ENCODE measurements around the gene AK1. TPM values are rescaled to one million over a fixed set of nuclear protein-coding genes. Genes with fewer than 3 reads are reported as not detected.

Gene AK1
- total and polyA plus RNA-seq, 4 donors: 63.8 to 386 (median 113) TPM

- no peaks in the 10 kb centered on the region for H3K27me3 ChIP-seq (ENCODE audit: control insufficient read depth in 3 of 3, insufficient read depth in 3 of 3, low read length in 2 of 3)
- peaks cover 3 to 16% (median 6%) of the 10 kb centered on the region in 5 donors for H3K4me1 ChIP-seq (ENCODE audit: control insufficient read depth in 5 of 5, insufficient read depth in 5 of 5, low read length in 5 of 5)
- peaks cover 0 to 11% (median 6%) of the 10 kb centered on the region in 4 donors for H3K9me3 ChIP-seq (ENCODE audit: control insufficient read depth in 4 of 4, insufficient read depth in 3 of 4, low read length in 3 of 4)
- ATAC-seq (ENCODE audit: insufficient read depth, low FRiP score) (no peak), DNase-seq (no peak)
- H3K36me3 ChIP-seq (ENCODE audit: control insufficient read depth in 4 of 4, insufficient read depth in 4 of 4, low read length in 4 of 4): peaks cover 15 to 44% (median 41%) of the 10 kb centered on the region in 4 donors
- TF ChIP-seq CTCF (IDR thresholded peaks at IDR 0.05; ENCODE audit: control extremely low read depth, extremely low read depth): no peak
- no peak overlapping the region for H3K27ac ChIP-seq (ENCODE audit: low read depth in 1 of 2, low read length in 1 of 2)
- WGBS, 2 donors: 99% methylated on average over 4 of the region's 4 CpGs
- no peak overlapping the region for H3K4me3 ChIP-seq
- no peak overlapping the region for H3K9ac ChIP-seq (ENCODE audit: insufficient read depth in 1 of 2, low read length in 2 of 2)
Measured at GRCh38 chr9:127893392-127893791, 15.9 kb upstream of the AK1 start.

- Histone ChIP-seq H3K4me3 (no peak overlapping the region), H3K4me1 (ENCODE audit: control insufficient read depth in 5 of 5, insufficient read depth in 5 of 5, low read length in 5 of 5) (peaks cover 2 to 14% (median 6%) of the 10 kb centered on the region in 5 donors), H3K9me3 (ENCODE audit: control insufficient read depth in 4 of 4, insufficient read depth in 3 of 4, low read length in 3 of 4) (peaks cover 0 to 11% (median 6%) of the 10 kb centered on the region in 4 donors), H3K27ac (ENCODE audit: low read depth in 1 of 2, low read length in 1 of 2) (no peak overlapping the region), H3K27me3 (ENCODE audit: control insufficient read depth in 3 of 3, insufficient read depth in 3 of 3, low read length in 2 of 3) (no peaks in the 10 kb centered on the region), H3K36me3 (ENCODE audit: control insufficient read depth in 4 of 4, insufficient read depth in 4 of 4, low read length in 4 of 4) (peaks cover 15 to 47% (median 43%) of the 10 kb centered on the region in 4 donors), H3K9ac (ENCODE audit: insufficient read depth in 1 of 2, low read length in 2 of 2) (no peak overlapping the region)
- no peak for DNase-seq
- TF ChIP-seq CTCF (IDR thresholded peaks at IDR 0.05; ENCODE audit: control extremely low read depth, extremely low read depth): no peak
- ATAC-seq (ENCODE audit: insufficient read depth, low FRiP score): no peak
- WGBS, 2 donors: 96 to 98% methylated on average over 6 of the region's 6 CpGs
Measured at GRCh38 chr9:127892831-127893230, 15.4 kb upstream of the AK1 start.

- 95 to 97% methylated on average over 3 of the region's 3 CpGs for WGBS, 2 donors
- no peak for ATAC-seq (ENCODE audit: insufficient read depth, low FRiP score)
- H3K27me3 ChIP-seq (ENCODE audit: control insufficient read depth in 3 of 3, insufficient read depth in 3 of 3, low read length in 2 of 3): no peaks in the 10 kb centered on the region
- H3K27ac ChIP-seq (ENCODE audit: low read depth in 1 of 2, low read length in 1 of 2): no peak overlapping the region
- peaks cover 0 to 6% (median 0%) of the 10 kb centered on the region in 5 donors for H3K4me1 ChIP-seq (ENCODE audit: control insufficient read depth in 5 of 5, insufficient read depth in 5 of 5, low read length in 5 of 5)
- no peak overlapping the region for H3K9ac ChIP-seq (ENCODE audit: insufficient read depth in 1 of 2, low read length in 2 of 2)
- no peak overlapping the region for H3K4me3 ChIP-seq
- H3K9me3 ChIP-seq (ENCODE audit: control insufficient read depth in 4 of 4, insufficient read depth in 3 of 4, low read length in 3 of 4): peaks cover 0 to 9% (median 6%) of the 10 kb centered on the region in 4 donors
- H3K36me3 ChIP-seq (ENCODE audit: control insufficient read depth in 4 of 4, insufficient read depth in 4 of 4, low read length in 4 of 4): peaks cover 19 to 58% (median 45%) of the 10 kb centered on the region in 4 donors
- no peak for DNase-seq
- TF ChIP-seq CTCF (IDR thresholded peaks at IDR 0.05; ENCODE audit: control extremely low read depth, extremely low read depth): no peak
Measured at GRCh38 chr9:127890053-127890452, 12.6 kb upstream of the AK1 start.

- H3K4me3 ChIP-seq: no peak overlapping the region
- TF ChIP-seq CTCF (IDR thresholded peaks at IDR 0.05; ENCODE audit: control extremely low read depth, extremely low read depth): no peak
- peaks cover 4 to 47% (median 25%) of the 10 kb centered on the region in 4 donors for H3K36me3 ChIP-seq (ENCODE audit: control insufficient read depth in 4 of 4, insufficient read depth in 4 of 4, low read length in 4 of 4)
- H3K27me3 ChIP-seq (ENCODE audit: control insufficient read depth in 3 of 3, insufficient read depth in 3 of 3, low read length in 2 of 3): no peaks in the 10 kb centered on the region
- no peak overlapping the region for H3K27ac ChIP-seq (ENCODE audit: low read depth in 1 of 2, low read length in 1 of 2)
- WGBS, 2 donors: 89 to 91% methylated on average over 2 of the region's 2 CpGs
- ATAC-seq (ENCODE audit: insufficient read depth, low FRiP score): no peak
- DNase-seq: no peak
- peaks cover 0 to 13% (median 6%) of the 10 kb centered on the region in 5 donors for H3K4me1 ChIP-seq (ENCODE audit: control insufficient read depth in 5 of 5, insufficient read depth in 5 of 5, low read length in 5 of 5)
- no peak overlapping the region for H3K9ac ChIP-seq (ENCODE audit: insufficient read depth in 1 of 2, low read length in 2 of 2)
- peaks cover 0 to 1% (median under 1%) of the 10 kb centered on the region in 4 donors for H3K9me3 ChIP-seq (ENCODE audit: control insufficient read depth in 4 of 4, insufficient read depth in 3 of 4, low read length in 3 of 4)
Measured at GRCh38 chr9:127887792-127888191, 10.3 kb upstream of the AK1 start.

Data from lung (tissue), 12 donors.